Skeletal muscle tissue (tissue), 4 donors: ENCODE results near the gene NGF. TPM values are rescaled to one million over a fixed set of nuclear protein-coding genes. Genes with fewer than 3 reads are reported as not detected.

Experiments used
- H3K27ac ChIP-seq: one replicate; pipeline ENCODE4 v1.7.0; 2013; ENCODE audit warnings: mild to moderate bottlenecking, low read depth, low read length, inconsistent platforms
- H3K27me3 ChIP-seq, 3 donors: one replicate each; pipeline ENCODE4 v1.7.0; 2013; ENCODE audit warnings: low read length in 3 of 3; ENCODE audit not compliant: control insufficient read depth in 3 of 3, insufficient read depth in 3 of 3
- H3K36me3 ChIP-seq, 3 donors: one replicate each; pipeline ENCODE4 v1.7.0; 2013; ENCODE audit warnings: low read length in 3 of 3; ENCODE audit not compliant: control insufficient read depth in 3 of 3, insufficient read depth in 3 of 3
- H3K4me1 ChIP-seq, 3 donors: one replicate each; pipeline ENCODE4 v1.7.0; 2013; ENCODE audit warnings: low read length in 3 of 3, mild to moderate bottlenecking in 3 of 3; ENCODE audit not compliant: control insufficient read depth in 3 of 3, insufficient read depth in 3 of 3
- H3K4me3 ChIP-seq, 3 donors: one replicate each; pipeline ENCODE4 v1.7.0; 2013; ENCODE audit warnings: low read length in 3 of 3
- H3K9ac ChIP-seq, 3 donors: one replicate each; pipeline ENCODE4 v1.7.0; 2013; ENCODE audit warnings: low read length in 3 of 3, mild to moderate bottlenecking in 3 of 3, moderate library complexity in 2 of 3, low read depth in 1 of 3
- H3K9me3 ChIP-seq, 3 donors: one replicate each; pipeline ENCODE4 v1.7.0; 2013; ENCODE audit warnings: low read length in 3 of 3; ENCODE audit not compliant: control insufficient read depth in 3 of 3
- total RNA-seq: library from RNA; depleted of rRNA; stranded (reverse); fragments of >200 nt; gene quantifications from one replicate; pipeline ENCODE4 v1.2.3, GENCODE V29; 2014
- donor health status: Osteomylitis.

NGF gene
- total RNA-seq, 1 donor from 2014 or later = 2.1 TPM

- Histone ChIP-seq H3K9ac (no peak overlapping the region), H3K27ac (no peak overlapping the region)
Measured at GRCh38 chr1:115338457-115338820, 390 bp upstream of the NGF start.

GRCh38 chr1:115337276-115337632, 795 bp downstream of the NGF start:
- no peak overlapping the region for H3K27ac ChIP-seq
- peak overlapping the region; percentile 45 to 72 (median 64) for H3K4me3 ChIP-seq
- no peaks in the 10 kb centered on the region for H3K36me3 ChIP-seq
- H3K4me1 ChIP-seq = peaks cover 10 to 14% (median 14%) of the 10 kb centered on the region in 3 donors
- no peaks in the 10 kb centered on the region for H3K9me3 ChIP-seq
- peak overlapping the region; percentile 53 to 74 (median 57) for H3K9ac ChIP-seq
- H3K27me3 ChIP-seq = peaks cover 2 to 24% (median 18%) of the 10 kb centered on the region in 3 donors

More at GRCh38 chr1:115338457-115338820, 390 bp upstream of the NGF start:
- Histone ChIP-seq H3K4me3 (no peak overlapping the region), H3K4me1 (peaks cover 9 to 14% (median 10%) of the 10 kb centered on the region in 3 donors), H3K36me3 (no peaks in the 10 kb centered on the region), H3K27me3 (peaks cover 2 to 24% (median 18%) of the 10 kb centered on the region in 3 donors), H3K9me3 (no peaks in the 10 kb centered on the region)

GRCh38 chr1:115336741-115337140, 1.3 kb downstream of the NGF start:
- Histone ChIP-seq H3K4me3 (no peak overlapping the region), H3K4me1 (peaks cover 10 to 14% (median 14%) of the 10 kb centered on the region in 3 donors), H3K27ac (no peak overlapping the region), H3K9ac (no peak overlapping the region), H3K9me3 (no peaks in the 10 kb centered on the region), H3K36me3 (no peaks in the 10 kb centered on the region), H3K27me3 (peaks cover 2 to 24% (median 18%) of the 10 kb centered on the region in 3 donors)

- peaks cover 2 to 14% (median 9%) of the 10 kb centered on the region in 3 donors for H3K27me3 ChIP-seq
- peak overlapping the region; percentile 44 for H3K27ac ChIP-seq
- no peak overlapping the region for H3K4me3 ChIP-seq
- no peak overlapping the region for H3K9ac ChIP-seq
- H3K4me1 ChIP-seq = peaks cover 10 to 17% (median 15%) of the 10 kb centered on the region in 3 donors
- no peaks in the 10 kb centered on the region for H3K9me3 ChIP-seq
- no peaks in the 10 kb centered on the region for H3K36me3 ChIP-seq
Measured at GRCh38 chr1:115332813-115333608, 5.0 kb downstream of the NGF start.

- no peaks in the 10 kb centered on the region for H3K9me3 ChIP-seq
- H3K4me3 ChIP-seq = no peak overlapping the region
- no peak overlapping the region for H3K9ac ChIP-seq
- H3K27me3 ChIP-seq = peaks cover 0 to 4% (median 2%) of the 10 kb centered on the region in 3 donors
- peak overlapping the region; percentile 2 for H3K27ac ChIP-seq
- no peaks in the 10 kb centered on the region for H3K36me3 ChIP-seq
- peaks cover 3 to 8% (median 6%) of the 10 kb centered on the region in 3 donors for H3K4me1 ChIP-seq
Measured at GRCh38 chr1:115331558-115332331, 6.3 kb downstream of the NGF start.

GRCh38 chr1:115330480-115331013, 7.5 kb downstream of the NGF start:
- peaks cover 3 to 11% (median 5%) of the 10 kb centered on the region in 3 donors for H3K4me1 ChIP-seq
- no peaks in the 10 kb centered on the region for H3K36me3 ChIP-seq
- no peak overlapping the region for H3K9ac ChIP-seq
- H3K27ac ChIP-seq = no peak overlapping the region
- H3K4me3 ChIP-seq = no peak overlapping the region
- H3K27me3 ChIP-seq = no peaks in the 10 kb centered on the region
- no peaks in the 10 kb centered on the region for H3K9me3 ChIP-seq

GRCh38 chr1:115329965-115330364, 8.1 kb downstream of the NGF start:
- no peak overlapping the region for H3K4me3 ChIP-seq
- no peak overlapping the region for H3K27ac ChIP-seq
- no peaks in the 10 kb centered on the region for H3K36me3 ChIP-seq
- no peaks in the 10 kb centered on the region for H3K27me3 ChIP-seq
- peaks cover 0 to 11% (median 5%) of the 10 kb centered on the region in 3 donors for H3K4me1 ChIP-seq
- H3K9ac ChIP-seq = no peak overlapping the region
- H3K9me3 ChIP-seq = no peaks in the 10 kb centered on the region

GRCh38 chr1:115327270-115327669, 10.8 kb downstream of the NGF start:
- H3K27ac ChIP-seq = no peak overlapping the region
- peaks cover 0 to 6% (median 5%) of the 10 kb centered on the region in 3 donors for H3K4me1 ChIP-seq
- H3K27me3 ChIP-seq = no peaks in the 10 kb centered on the region
- H3K9me3 ChIP-seq = no peaks in the 10 kb centered on the region
- H3K9ac ChIP-seq = no peak overlapping the region
- H3K4me3 ChIP-seq = no peak overlapping the region
- no peaks in the 10 kb centered on the region for H3K36me3 ChIP-seq

- Histone ChIP-seq H3K9me3 (no peaks in the 10 kb centered on the region), H3K36me3 (no peaks in the 10 kb centered on the region), H3K27ac (no peak overlapping the region), H3K27me3 (no peaks in the 10 kb centered on the region), H3K9ac (no peak overlapping the region), H3K4me1 (peaks cover 0 to 6% (median 5%) of the 10 kb centered on the region in 3 donors), H3K4me3 (no peak overlapping the region)
Measured at GRCh38 chr1:115326419-115326818, 11.6 kb downstream of the NGF start.

- H3K4me1 ChIP-seq = peaks cover 0 to 5% (median 3%) of the 10 kb centered on the region in 3 donors
- no peak overlapping the region for H3K9ac ChIP-seq
- no peaks in the 10 kb centered on the region for H3K9me3 ChIP-seq
- H3K36me3 ChIP-seq = no peaks in the 10 kb centered on the region
- no peak overlapping the region for H3K27ac ChIP-seq
- no peak overlapping the region for H3K4me3 ChIP-seq
- H3K27me3 ChIP-seq = no peaks in the 10 kb centered on the region
Measured at GRCh38 chr1:115325874-115326273, 12.2 kb downstream of the NGF start.
